HG02884 (cell line): ENCODE results near the gene NF1.
"Not testable (repeated sequence)": the region's sequence is repeated elsewhere in the genome, so short reads cannot be mapped to it uniquely, and the experiment has no call there.

Source experiments
- ATAC-seq: cut with Tn5 transposase; IDR thresholded peaks from one replicate; pipeline ENCODE4 v1.9.1; 2021; ENCODE audit warnings: mild to moderate bottlenecking, moderate library complexity; ENCODE audit not compliant: unreplicated experiment

Gene NF1

GRCh38 chr17:31320241-31320640 lies 225.5 kb downstream of the NF1 start:
- ATAC-seq: no peak

DNA sequence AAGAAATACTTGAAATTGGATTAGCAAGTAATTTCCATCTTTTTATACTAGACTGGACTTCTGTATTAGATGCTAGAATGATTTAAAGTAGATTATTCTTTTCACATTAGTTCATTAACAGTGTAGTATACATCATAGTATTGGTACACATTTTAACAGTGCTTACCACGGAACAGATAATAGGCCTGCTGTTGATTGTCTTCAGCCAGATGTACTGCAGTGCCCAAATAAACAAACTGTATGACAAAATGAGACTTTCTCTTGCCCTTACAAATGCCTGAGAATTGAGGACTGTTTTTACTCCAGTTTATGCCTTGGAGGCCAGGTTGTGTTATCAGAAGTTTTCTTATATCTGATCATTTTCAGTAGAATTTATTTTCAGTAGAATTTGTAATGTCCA lies 226.0 kb downstream of the NF1 start:
- ATAC-seq: no peak

DNA sequence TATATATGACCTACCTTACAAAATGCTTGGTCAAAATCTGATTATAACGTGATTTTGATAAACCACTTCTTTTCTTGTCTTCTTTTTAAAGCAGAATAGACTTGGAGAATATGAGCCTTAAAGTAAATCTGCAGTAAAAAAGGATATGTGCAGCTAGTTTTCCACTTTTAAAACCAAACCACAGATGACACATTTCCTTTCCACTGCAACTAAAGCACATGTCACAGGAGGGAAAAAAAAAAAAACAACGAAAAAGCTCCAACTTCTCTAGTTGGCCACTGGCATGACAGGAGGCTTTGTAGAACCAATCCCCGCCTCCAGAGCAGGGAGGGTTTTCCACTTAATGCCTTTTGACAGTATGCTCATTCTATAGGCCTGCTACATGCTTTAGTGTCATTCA lies 226.7 kb downstream of the NF1 start, which contains the start of gene EVI2A:
TSS of gene EVI2A (minus strand) at position 142 of the 400 bp plus-strand sequence. CDS start 2,609 bp downstream, outside the sequence.
- ATAC-seq: no peak

DNA sequence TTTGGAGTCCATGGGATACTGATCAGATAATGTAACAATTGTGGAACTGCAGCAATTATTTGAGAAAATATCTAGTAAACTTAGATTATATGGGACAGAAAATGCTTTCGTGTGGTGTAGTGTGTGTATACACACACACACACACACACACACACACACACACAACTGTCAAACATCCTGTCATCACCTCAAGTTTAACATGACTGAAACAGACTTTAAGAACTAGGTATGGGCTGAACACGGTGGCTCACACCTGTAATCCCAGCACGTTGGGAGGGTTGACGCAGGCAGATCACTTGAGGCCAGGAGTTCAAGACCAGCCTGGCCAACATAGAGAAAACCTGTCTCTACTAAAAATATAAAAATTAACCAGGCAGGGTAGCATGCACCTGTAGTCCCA lies 227.2 kb downstream of the NF1 start:
- no peak for ATAC-seq

DNA sequence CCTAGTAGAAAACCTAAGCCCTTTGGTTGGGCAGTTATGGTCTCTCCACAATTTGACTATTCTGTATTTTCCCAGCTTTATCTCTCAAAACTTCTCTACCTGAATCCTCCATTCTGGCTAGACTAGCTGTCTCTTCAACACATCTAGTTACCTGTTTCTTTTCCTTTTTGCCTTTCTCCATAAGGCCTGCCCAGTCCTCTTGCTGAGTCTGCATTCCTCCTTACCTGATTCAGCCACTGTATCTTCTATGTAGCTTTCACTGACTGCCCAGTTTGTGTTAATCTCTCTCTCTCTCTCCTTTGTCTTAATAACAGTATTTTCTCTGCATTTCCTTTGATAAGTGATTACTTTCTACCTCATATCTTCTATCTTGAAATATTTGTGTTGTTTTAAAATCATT lies 228.8 kb downstream of the NF1 start:
- ATAC-seq: no peak

DNA sequence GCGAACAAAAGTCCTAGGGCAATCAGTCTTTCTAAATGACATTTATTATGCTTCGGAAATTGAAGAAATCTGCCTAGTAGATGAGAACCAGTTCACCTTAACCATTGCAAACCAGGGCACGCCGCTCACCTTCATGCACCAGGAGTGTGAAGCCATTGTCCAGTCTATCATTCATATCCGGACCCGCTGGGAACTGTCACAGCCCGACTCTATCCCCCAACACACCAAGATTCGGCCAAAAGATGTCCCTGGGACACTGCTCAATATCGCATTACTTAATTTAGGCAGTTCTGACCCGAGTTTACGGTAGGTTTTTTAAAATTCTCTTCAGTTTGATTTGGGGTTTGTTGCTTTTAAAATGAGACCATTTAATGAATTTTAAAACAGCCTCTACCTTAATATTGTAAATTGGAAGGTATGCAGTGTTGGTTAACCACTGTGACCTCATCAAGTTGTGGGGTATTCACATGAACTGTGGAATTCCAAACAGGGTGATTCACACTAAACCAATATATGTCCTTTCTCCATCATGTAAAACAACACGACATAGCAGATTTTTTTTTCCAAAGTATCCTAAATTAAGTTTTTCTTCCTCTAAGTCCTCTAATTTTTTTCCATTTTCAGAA lies 232.9 kb downstream of the NF1 start:
- ATAC-seq: no peak

- ATAC-seq: no peak
Measured at GRCh38 chr17:31328160-31328535, 233.4 kb downstream of the NF1 start.

GRCh38 chr17:31329221-31329620 lies 234.4 kb downstream of the NF1 start:
- ATAC-seq: no peak

DNA sequence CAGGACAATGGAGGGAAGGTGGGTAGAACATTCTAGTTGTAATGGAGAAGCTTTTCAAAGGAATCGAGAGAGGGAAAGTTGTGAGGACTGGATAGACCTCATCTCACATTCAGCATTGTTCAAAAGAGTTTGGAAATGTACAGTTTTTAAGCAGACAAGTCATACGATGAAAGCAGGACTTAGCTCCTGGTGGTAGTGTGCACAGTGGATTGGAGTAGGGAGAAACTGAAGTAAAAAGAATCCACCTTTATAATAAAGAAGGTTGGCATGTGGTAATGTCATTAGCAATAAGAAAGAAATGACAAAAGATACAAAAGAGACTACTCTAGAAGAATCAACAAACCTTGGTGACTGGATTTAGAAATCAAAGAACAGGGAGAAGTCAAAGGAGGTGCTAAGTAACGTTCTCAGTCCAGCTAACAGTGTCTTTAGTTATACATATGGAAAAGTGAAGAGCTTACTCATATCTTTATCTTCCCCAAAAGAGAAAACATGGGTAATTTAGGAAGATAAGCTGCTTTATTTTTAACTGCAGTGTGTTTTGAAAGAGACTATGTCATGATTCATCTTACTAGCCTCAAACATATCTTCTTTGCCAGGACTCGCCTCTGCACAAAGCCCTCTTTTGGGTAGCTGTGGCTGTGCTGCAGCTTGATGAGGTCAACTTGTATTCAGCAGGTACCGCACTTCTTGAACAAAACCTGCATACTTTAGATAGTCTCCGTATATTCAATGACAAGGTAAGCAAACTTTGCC lies 245.3 kb downstream of the NF1 start:
- ATAC-seq: no peak

GRCh38 chr17:31345191-31345747 lies 250.5 kb downstream of the NF1 start:
- ATAC-seq: not testable (repeated sequence)

- ATAC-seq: no peak
Measured at GRCh38 chr17:31349454-31349853, 254.7 kb downstream of the NF1 start.

GRCh38 chr17:31355935-31356334 lies 261.2 kb downstream of the NF1 start:
- no peak for ATAC-seq

DNA sequence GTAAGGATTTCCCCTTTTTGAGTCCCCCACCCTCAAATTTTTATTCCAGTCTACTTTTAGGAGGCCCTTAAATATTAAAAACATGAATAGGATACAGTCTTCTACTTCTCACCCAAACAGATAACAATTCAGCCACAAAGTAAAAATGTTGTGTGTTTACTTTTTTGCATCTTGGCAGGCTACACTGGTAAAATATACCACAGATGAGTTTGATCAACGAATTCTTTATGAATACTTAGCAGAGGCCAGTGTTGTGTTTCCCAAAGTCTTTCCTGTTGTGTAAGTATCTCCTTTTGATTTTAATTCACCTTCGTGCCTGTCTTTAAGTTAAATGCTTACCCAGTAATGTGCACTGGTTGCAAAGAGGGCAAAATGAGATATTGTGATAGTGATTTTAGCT lies 262.3 kb downstream of the NF1 start:
- ATAC-seq: no peak

- no peak for ATAC-seq
Measured at GRCh38 chr17:31357839-31358394, 263.1 kb downstream of the NF1 start.

DNA sequence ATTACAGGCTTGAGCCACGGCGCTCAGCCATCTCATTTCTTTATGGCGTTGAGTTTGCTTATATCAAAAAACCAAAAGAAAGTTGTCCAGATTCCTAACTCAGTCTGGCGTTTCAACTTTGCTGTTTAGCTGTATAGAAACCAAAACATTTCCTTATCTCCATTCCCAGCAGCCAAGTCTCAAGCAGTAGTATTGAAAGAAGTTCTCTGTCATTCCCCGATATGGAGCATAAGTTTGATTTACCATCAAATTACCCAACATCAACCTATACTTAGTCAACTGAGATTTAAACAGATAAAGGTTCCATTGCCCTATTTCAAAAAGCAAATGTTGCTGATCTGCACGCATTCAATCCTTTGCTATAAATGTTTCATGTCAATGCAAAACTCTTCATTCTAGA lies 269.2 kb downstream of the NF1 start:
- ATAC-seq: no peak

GRCh38 chr17:31366088-31366487 lies 271.3 kb downstream of the NF1 start:
- no peak for ATAC-seq

DNA sequence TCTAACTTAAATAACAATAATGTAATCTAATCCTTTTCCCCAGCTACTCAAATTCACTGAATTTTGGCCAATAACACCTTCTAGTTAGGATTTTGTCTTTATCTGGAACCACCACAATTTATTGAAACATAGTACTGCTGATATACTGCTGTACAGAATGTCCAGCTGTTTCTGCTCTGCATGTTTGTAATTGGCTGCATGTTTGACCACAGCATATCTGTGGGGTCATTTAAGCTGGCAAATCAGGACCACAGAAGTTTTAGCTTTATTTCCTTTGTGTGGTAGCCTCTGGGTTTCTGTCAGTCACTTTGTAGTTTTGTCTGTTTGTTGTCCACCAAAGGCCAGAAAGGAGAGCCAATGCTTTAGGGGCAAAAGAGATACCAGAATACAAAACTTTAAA lies 274.5 kb downstream of the NF1 start:
- ATAC-seq: no peak

- no peak for ATAC-seq
Measured at GRCh38 chr17:31371511-31372097, 276.8 kb downstream of the NF1 start.

DNA sequence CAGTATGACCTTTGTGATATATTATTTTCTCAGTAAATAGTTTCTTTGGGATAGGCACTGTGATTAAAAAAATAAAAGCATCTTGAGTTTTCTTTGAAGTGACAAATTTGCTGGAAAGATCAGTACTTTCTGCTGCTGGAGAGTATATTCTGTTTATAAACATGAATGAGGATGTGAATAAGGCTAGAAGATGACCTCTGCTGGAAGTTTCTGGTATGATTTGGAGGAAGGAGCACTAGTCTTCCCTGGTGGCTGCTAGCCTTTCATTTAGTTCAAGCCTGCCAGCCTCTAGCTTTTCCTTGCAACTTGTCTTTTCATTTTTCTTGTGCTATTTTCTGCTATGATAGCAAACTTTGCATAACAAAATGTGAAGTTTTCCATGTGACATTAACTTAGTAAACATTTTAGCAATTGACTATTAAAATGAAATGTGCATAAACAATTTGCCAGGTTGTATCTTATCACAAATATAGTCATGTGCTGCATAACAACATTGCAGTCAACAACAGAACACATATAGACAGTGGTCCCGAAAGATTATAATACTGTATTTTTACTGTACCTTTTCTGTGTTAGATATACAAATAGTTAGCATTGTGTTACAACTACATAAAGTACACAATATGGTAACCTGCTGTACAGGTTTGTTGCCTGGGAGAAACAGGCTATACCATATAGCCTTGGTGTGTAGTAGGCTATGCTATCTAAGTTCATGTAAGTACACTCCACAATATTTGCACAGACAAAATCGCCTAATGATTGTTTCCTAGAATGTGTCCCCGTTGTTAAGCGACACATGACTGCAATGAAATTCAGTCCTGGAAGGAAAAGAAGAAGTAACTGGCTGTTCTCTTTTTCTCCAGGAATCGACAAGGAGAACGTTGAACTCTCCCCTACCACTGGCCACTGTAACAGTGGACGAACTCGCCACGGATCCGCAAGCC lies 278.6 kb downstream of the NF1 start:
- ATAC-seq: no peak

DNA sequence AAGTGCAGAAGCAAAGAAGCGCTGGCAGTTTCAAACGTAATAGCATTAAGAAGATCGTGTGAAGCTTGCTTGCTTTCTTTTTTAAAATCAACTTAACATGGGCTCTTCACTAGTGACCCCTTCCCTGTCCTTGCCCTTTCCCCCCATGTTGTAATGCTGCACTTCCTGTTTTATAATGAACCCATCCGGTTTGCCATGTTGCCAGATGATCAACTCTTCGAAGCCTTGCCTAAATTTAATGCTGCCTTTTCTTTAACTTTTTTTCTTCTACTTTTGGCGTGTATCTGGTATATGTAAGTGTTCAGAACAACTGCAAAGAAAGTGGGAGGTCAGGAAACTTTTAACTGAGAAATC lies 279.3 kb downstream of the NF1 start:
- no peak for ATAC-seq

DNA sequence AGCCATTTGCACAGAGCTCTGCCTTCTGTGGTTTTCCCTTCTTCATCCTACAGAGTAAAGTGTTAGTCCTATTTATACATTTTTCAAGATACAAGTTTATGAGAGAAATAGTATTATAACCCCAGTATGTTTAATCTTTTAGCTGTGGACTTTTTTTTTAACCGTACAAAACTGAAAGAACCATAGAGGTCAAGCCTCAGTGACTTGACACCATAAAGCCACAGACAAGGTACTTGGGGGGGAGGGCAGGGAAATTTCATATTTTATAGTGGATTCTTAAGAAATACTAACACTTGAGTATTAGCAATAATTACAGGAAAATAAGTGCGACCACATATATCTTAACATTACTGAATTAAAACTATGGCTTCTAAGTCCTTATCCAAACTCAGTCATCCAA lies 279.7 kb downstream of the NF1 start:
- no peak for ATAC-seq
